K562 (cell line): ENCODE results near the gene DNAJC6. TPM values are rescaled to one million over a fixed set of nuclear protein-coding genes. Genes with fewer than 3 reads are reported as not detected.

Experiments used
- CBFA2T3 ChIP-seq: fragments of 450-650 bp; IDR thresholded peaks from 2 replicates; pipeline ENCODE4 v1.6.1; 2017
- EP300 ChIP-seq: IDR thresholded peaks from 2 replicates; pipeline ENCODE4 v1.6.1; 2012; ENCODE audit warnings: low read length, improper control_type of control experiment
- ETV5 ChIP-seq: sonication (generic); formaldehyde crosslinking; IDR thresholded peaks from 2 replicates; pipeline ENCODE4 v1.4.0; 2020; ENCODE audit warnings: low read depth, mild to moderate bottlenecking, missing genetic modification reagents
- FOXK2 ChIP-seq, 2 experiments: fragments of 450-650 bp; IDR thresholded peaks in 1 of 2; conservative IDR thresholded peaks in 1 of 2; 2 replicates each; pipeline ENCODE4 v1.6.1; 2016; ENCODE audit warnings: low read depth in 2 of 2, mild to moderate bottlenecking in 1 of 2
- GATAD2A ChIP-seq: fragments of 450-650 bp; IDR thresholded peaks from 2 replicates; pipeline ENCODE4 v1.6.1; 2017
- GMEB1 ChIP-seq: fragments of 250-450 bp; sonication (Bioruptor Pico); IDR thresholded peaks from 2 replicates; pipeline ENCODE4 v1.4.0; 2020; ENCODE audit warnings: mild to moderate bottlenecking
- SAP30 ChIP-seq: fragments of 200-600 bp; sonication (generic); IDR thresholded peaks from 2 replicates; pipeline ENCODE4 v1.6.1; 2012; ENCODE audit warnings: borderline replicate concordance, low read depth, mild to moderate bottlenecking, moderate library complexity, low read length, control low read depth, inconsistent platforms; ENCODE audit not compliant: insufficient read depth, poor library complexity, severe bottlenecking
- SMARCA4 ChIP-seq: fragments of 450-650 bp; IDR thresholded peaks from 2 replicates; pipeline ENCODE4 v1.6.1; 2016
- SPI1 ChIP-seq: IDR thresholded peaks from 2 replicates; pipeline ENCODE4 v1.6.1; 2011; ENCODE audit warnings: low read depth, low read length, control low read depth, borderline replicate concordance
- TCF3 ChIP-seq: sonication (generic); formaldehyde crosslinking; IDR thresholded peaks from 2 replicates; pipeline ENCODE4 v1.4.0; 2020; ENCODE audit warnings: mild to moderate bottlenecking, missing genetic modification reagents
- ZNF384 ChIP-seq: IDR thresholded peaks from 2 replicates; pipeline ENCODE4 v1.6.1; 2012; ENCODE audit warnings: low read depth, low read length, improper control_type of control experiment
- polyA plus RNA-seq, 8 experiments: library from polyadenylated mRNA; depleted of rRNA in 4 of 8; stranded (reverse) in 5 of 8; unstranded in 3 of 8; fragments of >200 nt; fragmentation: Nextera tagmentation in 2 of 8; fragmentation: Illumina TruSeq in 1 of 8; extraction: Ambion mirVana in 2 of 8; extraction: Trizol in 1 of 8; gene quantifications; 2 replicates each; pipeline versions ENCODE4 v1.2.1 to v1.2.3, GENCODE V29; 2011 to 2014; ENCODE audit warnings: inconsistent platforms in 1 of 8, missing spikeins in 1 of 8
- total RNA-seq, 7 experiments: library from RNA; depleted of rRNA in 6 of 7; stranded (reverse); fragments of >200 nt in 6 of 7; fragmentation: Illumina TruSeq in 2 of 7; extraction: Trizol in 2 of 7; gene quantifications; 2 replicates each; pipeline versions ENCODE4 v1.2.1 to v1.2.3, GENCODE V29; 2011 to 2021; ENCODE audit warnings: low replicate concordance in 1 of 7
- TF ChIP-seq, protein P1 (sequence below), 3 experiments: fragments of 200-800 bp in 1 of 3; fragments of 250-450 bp in 1 of 3; fragments of 450-650 bp in 1 of 3; sonication (Bioruptor Pico) in 1 of 3; sonication (Bioruptor generic) in 1 of 3; formaldehyde crosslinking in 1 of 3; IDR thresholded peaks; 2 replicates each; pipeline versions ENCODE4 v1.6.1 to v1.8.0; 2016 to 2022; ENCODE audit warnings: mild to moderate bottlenecking in 2 of 3, missing genetic modification characterization in 2 of 3, missing compliant biosample characterization in 1 of 3, moderate library complexity in 1 of 3
- TF ChIP-seq, protein P2 (sequence below): sonication (generic); IDR thresholded peaks from 2 replicates; pipeline ENCODE4 v1.6.1; 2016

DNAJC6 gene
- total and polyA plus RNA-seq, 9 of the 15 experiments (the other 6 are each of a cell fraction or from before 2014, with no cell fraction given): 6.7 to 78.7 (median 28.0) TPM

GRCh38 chr1:65289449-65289848, 19.9 kb upstream of the DNAJC6 start (continued):
- TF ChIP-seq, protein P1, sequence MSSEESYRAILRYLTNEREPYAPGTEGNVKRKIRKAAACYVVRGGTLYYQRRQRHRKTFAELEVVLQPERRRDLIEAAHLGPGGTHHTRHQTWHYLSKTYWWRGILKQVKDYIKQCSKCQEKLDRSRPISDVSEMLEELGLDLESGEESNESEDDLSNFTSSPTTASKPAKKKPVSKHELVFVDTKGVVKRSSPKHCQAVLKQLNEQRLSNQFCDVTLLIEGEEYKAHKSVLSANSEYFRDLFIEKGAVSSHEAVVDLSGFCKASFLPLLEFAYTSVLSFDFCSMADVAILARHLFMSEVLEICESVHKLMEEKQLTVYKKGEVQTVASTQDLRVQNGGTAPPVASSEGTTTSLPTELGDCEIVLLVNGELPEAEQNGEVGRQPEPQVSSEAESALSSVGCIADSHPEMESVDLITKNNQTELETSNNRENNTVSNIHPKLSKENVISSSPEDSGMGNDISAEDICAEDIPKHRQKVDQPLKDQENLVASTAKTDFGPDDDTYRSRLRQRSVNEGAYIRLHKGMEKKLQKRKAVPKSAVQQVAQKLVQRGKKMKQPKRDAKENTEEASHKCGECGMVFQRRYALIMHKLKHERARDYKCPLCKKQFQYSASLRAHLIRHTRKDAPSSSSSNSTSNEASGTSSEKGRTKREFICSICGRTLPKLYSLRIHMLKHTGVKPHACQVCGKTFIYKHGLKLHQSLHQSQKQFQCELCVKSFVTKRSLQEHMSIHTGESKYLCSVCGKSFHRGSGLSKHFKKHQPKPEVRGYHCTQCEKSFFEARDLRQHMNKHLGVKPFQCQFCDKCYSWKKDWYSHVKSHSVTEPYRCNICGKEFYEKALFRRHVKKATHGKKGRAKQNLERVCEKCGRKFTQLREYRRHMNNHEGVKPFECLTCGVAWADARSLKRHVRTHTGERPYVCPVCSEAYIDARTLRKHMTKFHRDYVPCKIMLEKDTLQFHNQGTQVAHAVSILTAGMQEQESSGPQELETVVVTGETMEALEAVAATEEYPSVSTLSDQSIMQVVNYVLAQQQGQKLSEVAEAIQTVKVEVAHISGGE (CRISPR knock-in tag; IDR thresholded peaks at IDR 0.05): peak in 1 of 3 experiments; percentile 32; a peak in 1 of 6 replicates
- TF ChIP-seq SMARCA4 (0 out of 2 replicates have a peak, but pooled peaks have one; percentile 13), SPI1 (peak; percentile 79), EP300 (peak; percentile 22; the same call in 1 of the 2 replicates), SAP30 (no peak), ZNF384 (peak; percentile 47), GATAD2A (0 out of 2 replicates have a peak, but pooled peaks have one; percentile 31), CBFA2T3 (peak; percentile 60), TCF3 (peak; percentile 63), ETV5 (no peak), GMEB1 (no peak), FOXK2 (conservative IDR thresholded peaks at IDR 0.05 in 1 of 2, IDR thresholded peaks at IDR 0.05 in 1 of 2; ENCODE audit: low read depth in 2 of 2) (0 out of 4 replicates have a peak, but pooled peaks of 1 of the 2 experiments have one; percentile 14)
- TF ChIP-seq, protein P2, sequence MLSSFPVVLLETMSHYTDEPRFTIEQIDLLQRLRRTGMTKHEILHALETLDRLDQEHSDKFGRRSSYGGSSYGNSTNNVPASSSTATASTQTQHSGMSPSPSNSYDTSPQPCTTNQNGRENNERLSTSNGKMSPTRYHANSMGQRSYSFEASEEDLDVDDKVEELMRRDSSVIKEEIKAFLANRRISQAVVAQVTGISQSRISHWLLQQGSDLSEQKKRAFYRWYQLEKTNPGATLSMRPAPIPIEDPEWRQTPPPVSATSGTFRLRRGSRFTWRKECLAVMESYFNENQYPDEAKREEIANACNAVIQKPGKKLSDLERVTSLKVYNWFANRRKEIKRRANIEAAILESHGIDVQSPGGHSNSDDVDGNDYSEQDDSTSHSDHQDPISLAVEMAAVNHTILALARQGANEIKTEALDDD: peak; percentile 89
